GM19438 (cell line): ENCODE measurements around the gene IDH3A.

Source experiments
- ATAC-seq: cut with Tn5 transposase; IDR thresholded peaks from one replicate; pipeline ENCODE4 v1.9.1; 2021; ENCODE audit warnings: low read depth; ENCODE audit not compliant: unreplicated experiment

Gene IDH3A

DNA sequence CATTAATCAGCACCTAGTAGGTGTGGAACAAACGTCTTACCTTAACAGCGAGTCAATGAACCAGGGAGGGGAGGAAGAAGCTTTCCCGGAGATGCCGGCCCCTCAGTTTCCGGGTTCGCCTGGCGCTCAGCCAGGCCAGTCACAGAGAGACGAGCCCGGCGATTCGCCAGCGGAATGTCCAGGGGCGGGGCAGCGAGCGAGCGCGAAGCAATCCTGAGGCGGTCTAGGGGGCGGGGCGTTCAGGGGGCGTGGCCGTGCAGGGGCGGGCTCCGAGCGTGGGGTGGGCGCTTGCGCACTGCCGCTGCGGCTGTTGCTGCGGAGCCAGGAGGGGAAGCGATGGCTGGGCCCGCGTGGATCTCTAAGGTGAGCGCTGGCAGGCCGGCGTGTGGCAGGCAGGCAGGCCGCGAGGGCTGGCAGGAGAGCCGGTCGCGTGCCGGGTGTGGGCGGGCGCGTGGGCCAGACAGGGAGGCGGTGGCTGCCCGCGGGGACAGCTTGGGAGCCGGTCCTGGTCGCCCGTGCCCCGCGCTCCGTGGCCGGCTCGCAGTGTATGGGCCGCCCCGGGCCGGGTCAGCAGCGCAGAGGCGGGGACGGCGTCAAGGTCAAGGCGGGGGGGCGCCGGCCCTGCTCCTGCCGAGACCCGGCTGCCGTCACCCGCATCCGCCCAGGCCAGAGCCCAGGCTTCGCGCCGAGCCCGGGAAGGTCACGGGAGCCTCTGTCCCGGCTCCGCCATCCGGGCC lies at the start of gene IDH3A:
IDH3A (plus strand) TSS at position 295 of the 737 bp plus-strand sequence; CDS start at position 337, 42 bp downstream.
- ATAC-seq = peak; percentile 72

DNA sequence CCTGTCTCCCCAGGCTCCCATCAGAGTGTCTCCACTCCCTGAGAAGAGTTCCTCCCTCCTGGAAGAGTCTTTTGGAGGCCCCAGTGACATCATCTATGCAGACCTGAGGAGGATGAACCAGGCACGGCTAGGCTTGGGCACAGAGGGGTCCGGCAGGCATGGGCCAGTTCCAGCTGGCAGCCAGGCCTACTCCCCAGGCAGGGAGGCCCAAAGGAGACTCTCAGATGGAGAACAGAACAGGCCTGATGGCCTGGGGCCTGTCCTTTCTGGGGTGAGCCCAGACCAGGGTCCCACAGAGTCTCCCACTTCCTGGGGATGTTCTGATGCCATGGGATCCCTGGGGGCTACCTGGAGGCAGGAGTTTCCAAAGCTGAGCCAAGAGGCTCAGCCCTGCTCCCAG lies 48.3 kb upstream of the IDH3A start:
- no peak for ATAC-seq

DNA sequence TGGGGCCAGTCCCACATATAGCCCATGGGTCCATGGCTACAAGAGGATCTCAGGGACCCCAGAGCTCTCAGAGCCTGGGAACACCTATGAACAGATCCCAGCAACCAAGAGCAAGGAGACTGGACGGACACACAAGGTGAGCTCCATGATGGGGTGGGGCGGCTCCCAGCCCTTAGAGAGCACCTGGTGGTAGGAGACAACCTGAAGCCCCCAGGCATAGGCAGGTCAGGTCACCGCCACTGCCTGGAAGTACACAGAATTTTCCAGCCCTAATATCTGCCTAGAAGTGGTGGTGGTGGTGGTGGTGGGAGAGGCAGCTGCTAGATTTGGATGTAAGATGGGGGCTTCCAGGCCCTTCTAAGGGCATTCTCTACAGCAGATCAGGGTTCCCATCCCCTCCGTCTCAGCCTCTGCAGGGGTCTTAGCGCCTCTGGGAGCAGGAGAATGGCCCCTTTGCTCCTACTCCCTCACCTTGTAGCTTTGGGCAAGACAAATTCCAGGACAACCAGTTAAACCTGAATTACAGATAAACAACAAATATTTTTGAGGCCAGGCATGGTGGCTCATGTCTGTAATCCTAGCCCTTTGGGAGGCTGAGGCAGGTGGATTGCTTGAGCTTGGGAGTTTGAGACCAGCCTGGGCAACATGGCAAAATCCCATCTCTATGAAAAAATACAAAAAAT lies 47.6 kb upstream of the IDH3A start:
- ATAC-seq = no peak

DNA sequence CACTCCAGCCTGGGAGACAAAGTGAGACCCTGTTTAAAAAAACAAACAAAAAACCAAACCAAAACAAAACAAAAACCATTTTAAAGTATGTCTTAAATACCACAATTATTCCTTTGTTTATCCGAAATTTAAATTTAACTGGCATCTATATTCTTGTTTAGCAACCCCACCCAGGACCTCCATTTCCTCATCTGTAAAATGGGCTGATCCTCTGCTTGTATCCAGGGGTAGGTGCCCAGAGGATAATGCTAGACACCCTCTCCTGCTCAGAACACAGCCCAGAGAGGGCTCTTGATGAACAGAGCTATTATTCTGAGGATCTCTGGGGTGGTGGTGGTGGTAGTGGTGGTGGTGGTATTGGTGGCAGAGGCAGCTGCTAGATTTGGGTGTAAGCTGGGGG lies 47.0 kb upstream of the IDH3A start:
- ATAC-seq = no peak

DNA sequence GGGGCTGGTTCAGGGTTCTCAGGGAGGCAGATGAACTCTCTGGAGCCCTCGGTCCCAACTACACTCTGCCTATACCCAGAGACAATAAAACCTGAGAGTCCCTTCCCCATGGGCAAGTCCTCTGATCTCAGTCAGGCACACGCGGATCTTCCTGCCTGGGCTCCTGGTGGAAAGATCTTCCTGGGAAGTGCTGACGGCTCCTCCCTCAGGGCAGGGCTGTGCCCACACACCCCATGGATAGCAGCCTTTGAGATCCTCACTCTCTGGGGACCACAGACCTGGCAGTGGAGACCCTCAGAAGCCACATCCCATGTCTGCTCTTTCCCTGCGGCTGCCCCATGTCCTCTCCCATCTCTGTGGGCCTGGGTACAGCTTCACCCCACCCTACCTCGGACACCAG lies 46.4 kb upstream of the IDH3A start:
- no peak for ATAC-seq

DNA sequence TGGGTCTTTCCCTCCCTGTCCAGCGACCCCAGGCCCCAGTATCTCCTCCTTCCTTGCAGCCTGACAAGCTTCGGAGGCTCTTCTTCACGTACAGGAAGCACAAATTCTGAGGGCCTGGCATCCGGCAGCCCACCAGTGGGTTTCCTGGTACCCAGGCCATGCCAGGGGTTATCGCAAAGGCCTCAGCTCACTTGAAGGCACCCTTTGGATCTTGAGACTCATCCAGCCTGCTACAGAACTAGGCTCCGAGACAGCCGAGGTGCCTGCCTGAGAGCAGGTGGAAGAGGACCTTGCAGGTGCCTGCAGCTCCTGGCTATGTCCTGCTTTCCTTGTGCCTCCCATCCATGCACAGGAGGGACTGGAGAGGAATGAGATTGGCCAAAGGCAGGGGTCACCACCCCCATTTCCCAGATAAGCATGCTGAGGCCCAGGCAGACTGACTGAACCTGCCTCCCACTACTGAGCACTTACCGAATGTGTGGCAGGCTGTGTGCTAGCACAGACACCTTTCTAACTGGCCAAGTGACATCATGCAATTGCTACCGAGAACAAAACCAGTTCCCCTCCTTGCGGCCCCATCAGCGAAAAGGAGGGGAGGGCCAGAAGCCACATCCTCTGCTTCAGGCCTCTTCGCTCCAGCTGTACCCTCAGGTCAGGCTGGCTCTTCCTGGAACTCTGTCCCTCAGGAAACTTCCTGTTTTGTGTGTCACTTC lies 45.6 kb upstream of the IDH3A start:
- ATAC-seq = peak; percentile 85

DNA sequence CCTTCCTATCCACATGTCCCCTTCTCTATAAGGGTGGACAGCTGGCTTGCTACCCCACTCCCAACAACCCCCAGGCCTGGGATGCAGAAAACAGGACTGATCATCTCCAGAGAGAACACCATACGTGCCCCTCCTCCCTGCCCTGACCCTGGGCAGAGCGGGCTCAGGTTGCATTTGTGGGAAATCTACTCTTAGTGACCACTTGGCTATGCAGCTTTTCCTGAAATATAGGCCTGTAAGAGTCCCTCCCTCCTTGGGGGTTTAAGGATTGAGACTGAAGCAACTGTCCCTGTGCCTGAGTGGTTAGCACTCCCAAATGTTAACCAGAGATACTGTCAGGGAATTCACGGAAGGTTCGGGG lies 45.1 kb upstream of the IDH3A start:
- ATAC-seq = peak; percentile 12

DNA sequence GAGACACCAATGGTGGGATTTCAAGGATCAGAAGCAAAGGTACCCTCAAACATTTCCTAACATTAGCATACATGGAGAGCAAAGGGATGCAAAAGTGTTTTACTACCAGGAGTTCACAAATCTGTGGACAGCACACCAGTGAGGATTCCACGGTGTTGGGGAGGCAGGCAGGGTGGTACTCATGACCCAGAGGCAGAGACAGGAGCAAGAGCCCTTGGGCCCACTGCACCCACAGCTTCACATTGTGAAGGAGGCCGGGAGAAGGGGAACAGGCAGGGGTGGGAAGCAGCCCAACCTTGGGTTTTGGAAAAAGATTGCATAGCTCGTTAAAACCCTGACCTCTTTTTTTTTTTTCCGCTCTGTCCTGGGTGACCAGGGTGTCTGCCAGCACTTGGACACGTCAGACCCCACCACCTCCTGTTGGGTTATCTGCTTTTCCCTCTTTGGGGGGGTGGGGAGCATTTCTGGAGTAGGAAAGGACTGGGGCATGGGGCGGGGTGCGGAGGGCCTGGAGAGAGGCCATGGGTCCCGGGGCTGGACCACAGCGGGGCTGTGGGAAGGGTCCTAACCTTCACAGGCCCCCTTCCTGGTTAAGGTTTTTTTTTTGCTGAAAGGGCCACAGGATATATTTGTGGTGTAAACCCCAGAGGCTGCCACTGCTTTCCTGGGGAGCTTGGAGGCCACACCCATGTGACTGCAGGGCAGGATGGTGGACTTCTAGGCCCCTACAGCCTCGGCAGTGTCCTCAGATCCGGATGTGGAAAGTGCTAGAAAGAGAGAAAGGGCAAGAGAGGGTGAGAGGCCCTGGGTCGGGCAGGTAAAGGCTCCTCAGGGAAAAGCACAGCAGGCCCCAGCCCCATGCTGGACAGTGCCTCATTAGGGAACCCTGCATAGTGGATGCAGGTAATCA lies 44.3 kb upstream of the IDH3A start:
- no peak for ATAC-seq

DNA sequence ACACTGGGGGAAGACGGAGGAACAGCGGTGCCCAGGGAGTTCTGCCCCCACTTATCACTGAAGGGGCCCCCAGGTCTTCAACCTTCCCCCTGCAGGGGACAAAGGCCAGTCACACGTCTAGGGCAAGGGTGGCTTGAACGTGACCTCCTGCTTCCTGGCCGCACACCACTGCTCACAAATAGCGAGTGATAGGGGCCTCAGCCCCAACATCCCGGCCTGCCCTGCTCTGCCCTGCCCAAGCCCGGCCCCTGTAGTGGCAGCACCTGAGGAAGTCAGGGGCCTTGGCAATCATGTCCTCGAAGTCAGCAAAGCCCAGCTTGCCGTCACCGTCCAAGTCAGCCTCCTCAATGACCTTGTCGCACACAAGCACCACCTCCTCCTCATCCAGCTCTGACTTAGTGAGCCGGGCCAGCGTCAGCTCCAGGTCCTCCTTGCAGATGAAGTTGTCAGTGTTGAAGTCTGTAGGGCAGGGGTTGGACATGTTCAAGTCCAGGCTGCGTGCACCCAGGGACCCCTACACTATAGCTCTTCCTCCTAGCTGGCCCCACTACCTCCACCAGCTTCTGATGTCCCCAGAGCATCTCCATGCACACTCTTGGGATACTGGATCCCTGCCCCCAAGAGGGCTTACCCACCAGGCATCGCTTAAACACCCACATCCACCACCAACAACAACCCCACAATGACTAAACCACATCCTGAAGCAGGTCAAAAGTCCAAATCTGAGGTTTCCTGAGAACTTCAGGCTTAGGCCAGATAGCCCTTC lies 43.5 kb upstream of the IDH3A start:
- no peak for ATAC-seq

DNA sequence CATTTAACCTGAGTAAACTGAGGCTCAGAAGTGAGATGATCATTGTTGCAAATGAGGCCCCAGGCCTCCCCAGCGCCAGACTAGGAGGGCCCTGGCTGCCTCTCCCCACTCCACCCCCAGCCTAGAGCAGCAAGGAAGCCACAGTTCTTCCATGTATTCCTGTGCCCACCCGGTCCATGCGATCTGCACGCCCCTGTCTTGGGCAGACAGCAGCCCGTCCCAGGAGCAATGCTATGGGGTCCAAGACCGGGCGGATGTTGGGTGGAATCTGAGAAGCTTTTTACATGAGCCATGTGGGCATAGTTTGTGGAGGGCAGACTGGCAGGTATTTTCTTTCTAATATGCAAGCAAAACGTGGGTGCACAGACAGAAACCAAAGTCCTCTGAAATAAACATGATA lies 41.7 kb upstream of the IDH3A start:
- no peak for ATAC-seq

DNA sequence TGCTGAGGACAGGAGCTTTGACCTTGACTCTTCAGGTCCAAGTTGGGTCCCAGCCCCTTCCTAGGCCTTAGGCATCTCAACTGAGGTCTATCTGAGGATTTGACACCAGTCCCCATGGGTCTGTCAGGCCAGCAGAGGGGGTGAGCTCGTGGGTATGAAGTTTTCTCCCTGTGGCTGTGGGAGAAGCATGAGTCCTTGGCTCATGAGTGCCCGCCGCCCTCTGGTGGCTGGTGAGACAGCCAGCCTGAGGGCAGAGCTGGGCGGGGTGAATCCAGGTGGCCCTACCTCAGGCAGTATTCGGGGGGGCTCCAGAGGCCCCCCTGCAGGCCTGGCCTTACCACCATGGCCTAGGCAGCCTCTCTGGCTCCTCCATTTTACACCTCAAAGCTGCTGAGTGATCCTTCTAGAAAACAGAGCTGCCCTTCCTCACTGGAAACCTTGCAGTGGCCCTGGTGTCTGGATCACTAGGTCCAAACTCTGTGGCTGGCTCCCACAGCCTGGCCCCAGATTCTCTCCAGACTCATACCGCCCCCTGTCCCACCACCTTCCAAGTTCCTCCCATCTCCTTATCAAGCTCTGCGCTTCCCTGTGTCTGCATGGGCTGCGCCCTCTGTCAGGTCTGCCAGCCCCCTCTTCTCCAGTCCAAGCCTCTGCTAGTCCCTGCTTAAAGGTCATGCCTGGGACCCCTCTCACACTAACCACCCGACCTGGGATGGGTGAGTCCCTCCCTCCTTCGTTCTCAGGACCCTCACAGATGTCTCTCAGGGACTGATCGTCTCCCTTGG lies 40.7 kb upstream of the IDH3A start:
- ATAC-seq = no peak

DNA sequence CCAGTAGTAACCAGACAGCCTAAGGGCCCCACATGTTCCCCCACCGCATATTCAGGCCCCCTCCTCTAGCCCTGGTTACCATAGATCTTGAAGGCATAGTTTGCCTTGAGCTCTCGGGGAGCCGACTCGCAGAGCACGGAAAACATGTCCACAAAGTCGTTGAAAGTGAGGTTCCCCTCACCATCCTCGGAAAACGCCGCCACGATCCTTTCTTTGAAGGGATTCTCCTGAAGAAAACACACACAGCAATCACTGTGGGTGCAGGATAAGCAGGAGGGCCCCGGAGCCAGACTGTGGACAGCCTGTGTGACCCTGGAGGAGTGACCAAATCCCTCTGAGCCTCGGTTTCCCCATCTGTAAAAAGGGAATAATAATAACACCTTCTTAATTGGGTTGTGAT lies 40.0 kb upstream of the IDH3A start:
- ATAC-seq = no peak

DNA sequence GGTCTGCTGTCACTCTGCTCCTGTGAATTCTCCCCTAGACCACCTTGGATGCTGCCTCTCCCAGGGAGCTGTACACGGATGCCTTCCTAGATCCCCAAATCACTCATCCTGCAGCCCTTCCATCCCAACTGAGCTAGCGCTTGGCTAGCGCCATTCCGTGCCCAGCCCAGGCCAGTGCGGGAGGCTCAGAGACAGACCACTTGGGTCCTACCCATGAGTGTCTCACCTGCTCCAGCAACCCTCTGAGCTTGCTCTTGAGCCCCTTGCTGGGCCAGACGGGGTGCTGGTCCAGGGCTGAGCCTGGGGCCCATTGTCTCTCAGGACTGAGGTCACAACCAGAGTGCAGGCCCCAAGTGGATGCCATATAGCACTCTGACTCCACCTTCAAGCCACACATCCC lies 39.1 kb upstream of the IDH3A start:
- no peak for ATAC-seq

DNA sequence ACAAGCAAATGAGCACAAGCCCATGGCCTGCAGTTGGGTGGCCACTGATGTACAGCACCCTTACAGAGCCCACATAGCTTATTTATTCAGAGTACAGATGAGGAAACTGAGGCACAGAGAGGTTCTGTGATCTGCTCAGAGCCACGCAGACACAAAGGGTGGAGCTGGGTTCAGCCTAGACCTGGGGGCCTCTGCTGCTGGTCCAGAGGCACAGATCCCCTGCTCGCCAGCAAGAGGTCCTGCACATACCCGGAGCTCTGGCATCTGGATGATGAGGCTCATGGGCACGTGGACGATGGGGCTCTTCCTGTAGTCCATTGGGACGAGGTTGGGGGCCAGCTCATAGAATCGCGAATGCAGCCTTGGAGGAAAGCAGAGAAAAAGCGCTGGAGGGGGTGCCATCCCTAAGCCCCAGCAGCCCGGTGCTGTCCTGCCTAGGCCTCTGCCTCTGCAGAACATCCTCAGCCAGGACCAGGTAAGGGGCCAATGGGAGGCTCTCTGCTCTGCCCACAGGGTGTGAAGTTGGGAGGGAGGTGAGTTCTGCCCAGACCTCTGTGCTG lies 38.2 kb upstream of the IDH3A start:
- no peak for ATAC-seq

DNA sequence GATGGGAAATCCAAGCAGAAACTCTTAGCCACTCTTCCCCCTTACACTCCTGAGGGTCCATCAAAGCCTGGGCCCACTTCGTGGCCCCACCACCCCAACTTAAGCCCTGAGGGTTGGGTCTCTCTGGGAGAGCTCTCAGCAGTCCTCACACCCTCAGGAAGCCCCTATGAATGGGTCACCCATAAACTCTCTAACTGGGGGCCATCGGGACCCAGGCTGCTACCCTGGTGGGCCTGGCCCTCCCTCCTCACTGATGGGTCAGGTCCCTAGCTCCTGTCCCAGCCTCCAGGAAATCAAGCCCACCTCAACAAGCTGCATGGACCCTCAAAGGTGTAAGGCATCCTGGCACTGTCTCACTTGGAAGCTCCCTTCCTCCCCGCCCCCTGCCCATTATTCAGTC lies 37.4 kb upstream of the IDH3A start:
- ATAC-seq = no peak

DNA sequence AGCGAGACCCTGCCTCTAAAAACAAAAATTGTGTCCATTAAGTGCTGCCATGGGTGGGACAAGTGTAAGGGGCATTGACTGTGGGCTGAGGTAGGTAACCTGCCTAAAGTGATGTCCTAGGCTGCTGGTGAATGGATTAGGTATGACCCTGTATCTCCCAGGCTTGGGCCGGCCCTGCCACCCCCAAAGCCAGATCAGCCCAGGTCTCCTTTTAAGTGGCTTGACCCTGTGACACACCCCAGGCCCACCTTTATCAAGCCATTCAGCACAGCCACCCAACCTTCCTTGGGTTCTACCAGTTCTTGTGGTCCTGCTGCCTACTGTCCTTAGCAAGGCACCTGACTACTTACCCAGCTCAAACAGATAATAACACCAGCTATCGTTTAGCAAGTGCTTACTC lies 36.6 kb upstream of the IDH3A start:
- ATAC-seq = no peak

DNA sequence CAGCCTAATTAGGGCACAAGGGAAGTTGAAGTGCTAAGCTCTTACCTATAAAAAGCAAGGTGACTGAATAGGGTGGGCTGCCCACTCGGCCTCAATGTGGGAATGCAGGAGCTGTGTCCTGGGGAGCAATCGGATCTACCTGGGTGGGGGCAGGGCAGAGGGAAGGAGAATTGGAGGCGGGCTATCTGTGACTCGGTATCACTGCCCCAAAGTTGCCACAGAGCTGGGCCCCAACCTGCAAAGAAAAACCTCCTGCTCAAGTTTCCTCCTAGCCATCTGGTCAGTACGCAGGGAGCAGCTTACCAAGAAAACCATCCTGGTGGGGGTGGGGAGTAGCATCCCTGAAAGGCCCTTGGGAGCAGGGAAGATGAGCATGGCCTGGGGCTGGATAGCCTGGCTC lies 28.6 kb upstream of the IDH3A start:
- ATAC-seq = no peak

DNA sequence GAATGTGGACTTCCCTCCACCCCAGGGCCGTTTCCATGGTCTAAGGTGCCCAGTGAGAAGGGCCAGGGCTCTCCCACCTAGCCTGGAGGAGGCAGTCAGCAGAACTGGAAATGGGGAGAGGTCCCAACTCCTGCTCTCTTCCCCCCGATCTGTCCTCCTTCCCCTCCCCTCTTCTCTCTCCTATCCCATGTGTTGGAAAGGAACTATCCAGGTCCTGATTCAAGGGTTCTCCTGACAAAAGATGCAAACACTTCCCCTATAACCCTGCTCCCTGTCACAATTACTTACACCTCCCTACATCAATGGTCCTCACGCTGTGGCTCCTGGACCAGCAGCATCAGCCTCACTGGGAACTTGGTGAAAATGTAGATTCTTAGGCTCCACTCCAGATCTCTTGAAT lies 23.9 kb upstream of the IDH3A start:
- ATAC-seq = no peak

DNA sequence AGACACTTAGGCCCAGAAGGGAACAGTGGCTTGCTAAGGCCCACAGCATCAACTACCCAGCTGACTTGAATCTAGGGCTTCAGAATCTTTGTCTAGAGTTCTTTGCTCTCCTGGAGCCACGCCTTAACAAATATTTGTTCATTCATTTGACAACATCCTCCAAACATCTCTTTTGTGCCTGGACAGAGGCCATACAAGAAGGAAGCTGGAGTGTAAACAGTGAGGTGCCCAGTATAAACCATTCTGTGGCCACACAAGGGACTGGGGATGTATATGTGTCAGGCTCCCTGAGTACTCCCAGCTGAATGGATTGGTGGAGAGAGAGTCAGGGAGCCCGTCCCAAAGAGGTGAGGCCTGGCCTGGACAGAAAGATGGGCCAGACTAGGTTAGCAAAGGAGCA lies 21.3 kb upstream of the IDH3A start:
- ATAC-seq = no peak
